Ascending aorta (tissue), 2 donors: ENCODE results near the gene CTSS. TPM values are rescaled to one million over a fixed set of nuclear protein-coding genes. Genes with fewer than 3 reads are reported as not detected.

Experiments
- DNase-seq, 2 donors: peaks; one replicate each; pipeline ENCODE4 v3.0.0-alpha.2; 2019; ENCODE audit warnings: low spot score in 2 of 2
- H3K27ac ChIP-seq, 2 donors: fragments of 200-600 bp; sonication (generic); one replicate each; pipeline ENCODE4 v1.5.1; 2016 to 2017; ENCODE audit warnings: mild to moderate bottlenecking in 1 of 2
- H3K27me3 ChIP-seq: fragments of 200-600 bp; sonication (generic); one replicate; pipeline ENCODE4 v1.5.1; 2017
- H3K36me3 ChIP-seq, 2 donors: fragments of 200-600 bp; sonication (generic); one replicate each; pipeline ENCODE4 v1.5.1; 2016
- H3K4me1 ChIP-seq, 2 donors: fragments of 200-600 bp; sonication (generic); one replicate each; pipeline ENCODE4 v1.5.1; 2016 to 2017; ENCODE audit warnings: mild to moderate bottlenecking in 1 of 2
- H3K4me3 ChIP-seq, 2 donors: fragments of 200-600 bp; sonication (generic); one replicate each; pipeline ENCODE4 v1.5.1; 2016 to 2017; ENCODE audit warnings: mild to moderate bottlenecking in 1 of 2
- H3K9me3 ChIP-seq, 2 donors: fragments of 200-600 bp; sonication (generic); one replicate each; pipeline ENCODE4 v1.5.1; 2016
- CTCF ChIP-seq, 3 experiments: fragments of 200-600 bp in 2 of 3; fragments of 450-650 bp in 1 of 3; sonication (generic) in 2 of 3; IDR thresholded peaks; one replicate each; pipeline ENCODE4 v1.5.1; 2016 to 2019; ENCODE audit warnings: antibody characterized with exemption in 3 of 3, mild to moderate bottlenecking in 1 of 3, moderate library complexity in 1 of 3
- intact Hi-C: fragments of 100-400 bp; cut with DNase I; formaldehyde crosslinking; loops from one replicate; pipeline ENCODE4 v1.15.1; 2023
- total RNA-seq: library from RNA; depleted of rRNA; stranded (reverse); fragments of >200 nt; gene quantifications from one replicate; pipeline ENCODE4 v1.1.0, GENCODE V29; 2016

The CTSS gene
- 32.1 TPM for total RNA-seq

GRCh38 chr1:150765296-150765976, at the start of gene CTSS:
Gene CTSS, minus strand, starts transcription at chr1:150765778. Its CDS starts 1,015 bp downstream, at chr1:150764763.
- Histone ChIP-seq H3K36me3 (no peaks in the 10 kb centered on the region), H3K9me3 (no peaks in the 10 kb centered on the region), H3K27ac (peak within 1 kb of the TSS; percentile 8 to 36), H3K27me3 (no peaks in the 10 kb centered on the region), H3K4me3 (peak within 1 kb of the TSS; percentile 36 to 51), H3K4me1 (no peaks in the 10 kb centered on the region)
- no peak for DNase-seq
- intact Hi-C loops, result no loop called here
- TF ChIP-seq CTCF (IDR thresholded peaks at IDR 0.05), result no peak

- DNase-seq, result no peak
- Histone ChIP-seq H3K9me3 (no peaks in the 10 kb centered on the region), H3K4me3 (no peak overlapping the region), H3K4me1 (peaks cover 0 to 2% of the 10 kb centered on the region in 2 donors), H3K27me3 (no peaks in the 10 kb centered on the region), H3K36me3 (peaks cover 63 to 67% of the 10 kb centered on the region in 2 donors), H3K27ac (no peak overlapping the region)
- peak; percentile 20 to 48 (median 46) for TF ChIP-seq CTCF (IDR thresholded peaks at IDR 0.05)
- intact Hi-C loops, result no loop called here
Measured at GRCh38 chr1:150813028-150813707, 47.6 kb upstream of the CTSS start.

- intact Hi-C loops, result no loop called here
- TF ChIP-seq CTCF (IDR thresholded peaks at IDR 0.05), result no peak
Measured at GRCh38 chr1:150810958-150811659, 45.5 kb upstream of the CTSS start.

GRCh38 chr1:150809651-150810050, 44.1 kb upstream of the CTSS start:
- H3K36me3 ChIP-seq, result peaks cover 30 to 38% of the 10 kb centered on the region in 2 donors
- intact Hi-C loops, result loop anchor here (10.0 kb wide), 1 partner anchor 345 kb away; no protein-coding TSS in a partner anchor
- no peak for DNase-seq
- H3K9me3 ChIP-seq, result no peaks in the 10 kb centered on the region
- no peak overlapping the region for H3K27ac ChIP-seq
- H3K4me3 ChIP-seq, result no peak overlapping the region
- no peaks in the 10 kb centered on the region for H3K27me3 ChIP-seq
- no peak for TF ChIP-seq CTCF (IDR thresholded peaks at IDR 0.05)
- peaks cover 0 to 2% of the 10 kb centered on the region in 2 donors for H3K4me1 ChIP-seq

More at GRCh38 chr1:150810958-150811659, 45.5 kb upstream of the CTSS start:
- Histone ChIP-seq H3K9me3 (no peaks in the 10 kb centered on the region), H3K27me3 (no peaks in the 10 kb centered on the region), H3K4me3 (no peak overlapping the region), H3K36me3 (peaks cover 45 to 46% of the 10 kb centered on the region in 2 donors), H3K27ac (no peak overlapping the region), H3K4me1 (peaks cover 0 to 2% of the 10 kb centered on the region in 2 donors)
- no peak for DNase-seq

- Histone ChIP-seq H3K4me1 (peaks cover 0 to 2% of the 10 kb centered on the region in 2 donors), H3K9me3 (no peaks in the 10 kb centered on the region), H3K36me3 (peaks cover 24 to 30% of the 10 kb centered on the region in 2 donors), H3K27me3 (no peaks in the 10 kb centered on the region), H3K27ac (no peak overlapping the region), H3K4me3 (peak overlapping the region in 1 of 2 donors; percentile 56)
- TF ChIP-seq CTCF (IDR thresholded peaks at IDR 0.05), result no peak
- intact Hi-C loops, result loop anchor here (10.0 kb wide), 1 partner anchor 344 kb away; no protein-coding TSS in a partner anchor
- DNase-seq, result no peak
Measured at GRCh38 chr1:150808846-150809245, 43.3 kb upstream of the CTSS start.
